Stimulated activated CD8-positive, alpha-beta memory T cell treated with anti-CD3 and anti-CD28 coated beads, Interleukin-15, amount 100 ng/mL, for 24 hours (primary cell): Measurements from ENCODE around the gene HMGCS2.
"Not testable (repeated sequence)": the region's sequence is repeated elsewhere in the genome, so short reads cannot be mapped to it uniquely, and the experiment has no call there.

Experiments
- DNase-seq: peaks from one replicate; pipeline ENCODE4 v3.0.0-alpha.2; 2020; ENCODE audit warnings: low read depth

The HMGCS2 gene

GRCh38 chr1:119729044-119729443 is 39.7 kb downstream of the HMGCS2 start:
- DNase-seq = no peak

GRCh38 chr1:119727991-119728390 is 40.7 kb downstream of the HMGCS2 start:
- no peak for DNase-seq

- DNase-seq = no peak
Measured at GRCh38 chr1:119725626-119726025, 43.1 kb downstream of the HMGCS2 start.

- DNase-seq = no peak
Measured at GRCh38 chr1:119724611-119725218, 44.0 kb downstream of the HMGCS2 start.

- DNase-seq = no peak
Measured at GRCh38 chr1:119721896-119722295, 46.8 kb downstream of the HMGCS2 start.

- no peak for DNase-seq
Measured at GRCh38 chr1:119720866-119721440, 47.8 kb downstream of the HMGCS2 start.

GRCh38 chr1:119718972-119719371 is 49.7 kb downstream of the HMGCS2 start:
- no peak for DNase-seq

- no peak for DNase-seq
Measured at GRCh38 chr1:119718409-119718808, 50.3 kb downstream of the HMGCS2 start.

GRCh38 chr1:119715542-119715941 is 53.2 kb downstream of the HMGCS2 start:
- no peak for DNase-seq

GRCh38 chr1:119714583-119714982 is 54.1 kb downstream of the HMGCS2 start:
- no peak for DNase-seq

- no peak for DNase-seq
Measured at GRCh38 chr1:119713749-119714456, 54.8 kb downstream of the HMGCS2 start.

GRCh38 chr1:119713039-119713748 is 55.5 kb downstream of the HMGCS2 start:
- DNase-seq = no peak

GRCh38 chr1:119712342-119713038 is 56.2 kb downstream of the HMGCS2 start:
- peak; percentile 8 for DNase-seq

GRCh38 chr1:119711804-119712341 is 56.8 kb downstream of the HMGCS2 start, which contains the start of gene PHGDH:
TSS of gene PHGDH (plus strand) at chr1:119711934. CDS start at chr1:119712023, 89 bp downstream.
- peak; percentile 26 for DNase-seq

- not testable (repeated sequence) for DNase-seq
Measured at GRCh38 chr1:119711356-119711803, 57.3 kb downstream of the HMGCS2 start.

- not testable (repeated sequence) for DNase-seq
Measured at GRCh38 chr1:119706599-119706998, 62.1 kb downstream of the HMGCS2 start.

GRCh38 chr1:119703666-119704450 is 64.8 kb downstream of the HMGCS2 start:
- DNase-seq = no peak

- no peak for DNase-seq
Measured at GRCh38 chr1:119702384-119702783, 66.3 kb downstream of the HMGCS2 start.

GRCh38 chr1:119701659-119702058 is 67.0 kb downstream of the HMGCS2 start:
- DNase-seq = no peak

- no peak for DNase-seq
Measured at GRCh38 chr1:119700326-119700725, 68.4 kb downstream of the HMGCS2 start.
